ENCODE measurements around the gene PHGDH.

DNA sequence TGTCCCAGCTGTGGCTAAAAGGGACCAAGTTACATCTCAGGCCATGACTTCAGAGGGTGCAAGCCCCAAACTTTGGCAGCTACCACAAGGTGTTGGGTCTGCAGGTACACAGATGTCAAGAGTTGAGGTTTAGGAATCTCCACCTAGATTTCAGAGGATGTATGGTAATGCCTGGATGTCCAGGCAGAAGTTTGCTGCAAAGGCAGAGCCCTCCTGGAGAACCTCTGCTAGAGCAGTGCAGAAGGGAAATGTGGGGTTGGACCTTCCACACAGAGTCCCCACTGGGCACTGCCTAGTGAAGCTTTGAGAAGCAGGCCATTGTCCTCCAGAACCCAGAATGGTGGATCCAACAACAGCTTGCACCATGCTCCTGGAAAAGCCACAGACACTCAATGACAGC is 10.1 kb upstream of the PHGDH start:
- TF ChIP-seq, protein P1, sequence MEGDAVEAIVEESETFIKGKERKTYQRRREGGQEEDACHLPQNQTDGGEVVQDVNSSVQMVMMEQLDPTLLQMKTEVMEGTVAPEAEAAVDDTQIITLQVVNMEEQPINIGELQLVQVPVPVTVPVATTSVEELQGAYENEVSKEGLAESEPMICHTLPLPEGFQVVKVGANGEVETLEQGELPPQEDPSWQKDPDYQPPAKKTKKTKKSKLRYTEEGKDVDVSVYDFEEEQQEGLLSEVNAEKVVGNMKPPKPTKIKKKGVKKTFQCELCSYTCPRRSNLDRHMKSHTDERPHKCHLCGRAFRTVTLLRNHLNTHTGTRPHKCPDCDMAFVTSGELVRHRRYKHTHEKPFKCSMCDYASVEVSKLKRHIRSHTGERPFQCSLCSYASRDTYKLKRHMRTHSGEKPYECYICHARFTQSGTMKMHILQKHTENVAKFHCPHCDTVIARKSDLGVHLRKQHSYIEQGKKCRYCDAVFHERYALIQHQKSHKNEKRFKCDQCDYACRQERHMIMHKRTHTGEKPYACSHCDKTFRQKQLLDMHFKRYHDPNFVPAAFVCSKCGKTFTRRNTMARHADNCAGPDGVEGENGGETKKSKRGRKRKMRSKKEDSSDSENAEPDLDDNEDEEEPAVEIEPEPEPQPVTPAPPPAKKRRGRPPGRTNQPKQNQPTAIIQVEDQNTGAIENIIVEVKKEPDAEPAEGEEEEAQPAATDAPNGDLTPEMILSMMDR (IDR thresholded peaks at IDR 0.05; ENCODE audit: low read length) = no peak
- no peak for TF ChIP-seq EZH2 (IDR thresholded peaks at IDR 0.05; ENCODE audit: borderline replicate concordance, low read length)

Measured in OCI-LY1 (cell line).